GM21528 (cell line): ENCODE results near the gene DDX51.
"Not testable (repeated sequence)": the region's sequence is repeated elsewhere in the genome, so short reads cannot be mapped to it uniquely, and the experiment has no call there.

Experiments used
- ATAC-seq: cut with Tn5 transposase; IDR thresholded peaks from one replicate; pipeline ENCODE4 v1.9.1; 2021; ENCODE audit warnings: mild to moderate bottlenecking, moderate library complexity; ENCODE audit not compliant: unreplicated experiment, low FRiP score

Gene DDX51

GRCh38 chr12:132156573-132157325 lies 12.6 kb upstream of the DDX51 start:
- no peak for ATAC-seq

- no peak for ATAC-seq
Measured at GRCh38 chr12:132155771-132156572, 11.9 kb upstream of the DDX51 start.

DNA sequence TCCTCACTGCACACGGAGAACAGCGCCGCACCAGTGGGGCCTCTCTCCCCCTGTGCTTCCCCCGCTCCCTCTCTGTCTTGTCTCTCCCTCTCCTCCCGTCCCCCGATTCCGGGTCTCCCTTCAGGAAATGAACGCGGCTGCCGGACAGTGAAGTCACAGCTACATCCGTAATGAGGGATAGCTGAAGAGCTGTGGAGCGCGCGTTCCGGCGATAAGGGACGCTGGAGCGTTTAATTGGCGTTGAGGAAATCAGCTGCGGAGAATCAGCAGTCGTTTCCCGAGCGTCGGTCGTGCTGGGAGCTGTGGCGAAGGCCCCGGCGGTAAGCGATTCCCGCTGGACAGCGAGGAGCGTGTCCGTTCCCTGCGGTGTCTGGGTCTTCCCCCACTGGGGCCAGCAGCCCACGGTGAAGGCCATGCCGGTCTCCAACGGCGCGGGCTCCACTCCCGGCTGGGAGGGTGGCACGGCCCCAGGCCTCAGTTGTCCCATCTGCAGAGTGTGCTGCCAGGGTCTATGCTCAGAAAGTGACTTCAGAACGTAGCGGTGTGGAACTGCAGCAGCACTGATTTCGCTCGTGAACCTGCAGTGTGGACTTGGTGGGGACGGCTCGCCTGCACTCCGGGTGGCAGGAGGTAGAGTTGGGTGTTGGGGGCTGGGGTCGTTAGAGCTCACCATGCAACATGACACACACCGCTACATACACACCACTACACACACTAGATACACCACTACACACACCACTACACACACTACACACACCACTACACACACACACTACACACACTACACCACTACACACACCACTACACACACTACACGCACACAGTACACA lies 11.0 kb upstream of the DDX51 start:
- ATAC-seq = no peak

GRCh38 chr12:132154341-132154761 lies 10.2 kb upstream of the DDX51 start:
- ATAC-seq = peak; percentile 9

- peak; percentile 71 for ATAC-seq
Measured at GRCh38 chr12:132153501-132154340, 9.6 kb upstream of the DDX51 start.

GRCh38 chr12:132152953-132153352 lies 8.8 kb upstream of the DDX51 start:
- ATAC-seq = no peak

DNA sequence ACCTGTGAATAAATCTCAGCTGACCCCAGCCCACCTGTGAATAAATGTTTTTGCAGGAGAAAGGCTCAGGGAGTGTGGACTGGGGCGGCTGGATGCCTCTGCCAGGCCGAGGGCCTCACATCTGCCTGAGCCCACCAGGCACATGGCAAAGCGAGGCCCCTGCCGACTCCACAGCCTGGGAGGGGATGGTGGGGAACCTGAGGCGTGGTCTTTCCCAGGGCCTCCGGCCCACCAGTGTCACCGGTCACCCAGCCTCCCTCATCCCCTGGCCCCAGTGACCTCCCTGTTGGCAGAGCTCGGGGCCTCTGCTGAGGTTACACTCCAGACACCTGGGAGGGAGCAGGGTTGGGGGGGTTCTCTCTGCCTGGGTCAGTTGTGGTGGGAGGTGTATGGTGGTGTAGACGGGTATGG lies 8.3 kb upstream of the DDX51 start:
- no peak for ATAC-seq

DNA sequence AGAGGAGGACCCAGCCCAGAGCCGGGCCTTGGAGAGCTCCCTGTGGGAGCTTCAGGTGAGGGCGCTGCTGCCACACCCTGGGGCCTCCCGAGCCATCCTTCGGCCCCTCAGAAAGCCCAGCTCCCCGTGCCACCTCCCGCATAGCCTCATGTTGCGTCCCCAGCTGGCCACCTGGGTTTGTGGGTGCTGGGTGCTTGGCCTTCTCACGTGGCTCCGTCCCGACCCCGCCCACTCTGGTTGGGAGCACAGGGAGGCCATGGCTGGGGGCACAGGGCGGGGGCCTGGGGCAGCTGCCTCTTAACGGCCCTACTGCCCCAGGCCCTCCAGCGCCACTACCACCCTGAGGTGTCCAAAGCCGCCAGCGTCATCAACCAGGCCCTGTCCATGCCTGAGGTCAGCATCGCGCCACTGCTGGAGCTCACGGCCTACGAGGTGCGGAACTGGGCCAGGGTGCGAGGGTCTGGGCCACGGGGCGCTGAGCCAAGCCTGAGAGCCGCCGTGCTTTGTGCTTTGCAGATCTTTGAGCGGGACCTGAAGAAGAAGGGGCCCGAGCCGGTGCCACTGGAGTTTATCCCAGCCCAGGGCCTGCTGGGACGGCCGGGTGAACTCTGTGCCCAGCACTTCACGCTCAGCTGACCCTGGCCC lies 7.8 kb upstream of the DDX51 start:
- ATAC-seq = no peak

- ATAC-seq = no peak
Measured at GRCh38 chr12:132151145-132151765, 7.1 kb upstream of the DDX51 start.

- ATAC-seq = no peak
Measured at GRCh38 chr12:132150780-132151144, 6.6 kb upstream of the DDX51 start.

GRCh38 chr12:132149526-132149925 lies 5.4 kb upstream of the DDX51 start:
- not testable (repeated sequence) for ATAC-seq

DNA sequence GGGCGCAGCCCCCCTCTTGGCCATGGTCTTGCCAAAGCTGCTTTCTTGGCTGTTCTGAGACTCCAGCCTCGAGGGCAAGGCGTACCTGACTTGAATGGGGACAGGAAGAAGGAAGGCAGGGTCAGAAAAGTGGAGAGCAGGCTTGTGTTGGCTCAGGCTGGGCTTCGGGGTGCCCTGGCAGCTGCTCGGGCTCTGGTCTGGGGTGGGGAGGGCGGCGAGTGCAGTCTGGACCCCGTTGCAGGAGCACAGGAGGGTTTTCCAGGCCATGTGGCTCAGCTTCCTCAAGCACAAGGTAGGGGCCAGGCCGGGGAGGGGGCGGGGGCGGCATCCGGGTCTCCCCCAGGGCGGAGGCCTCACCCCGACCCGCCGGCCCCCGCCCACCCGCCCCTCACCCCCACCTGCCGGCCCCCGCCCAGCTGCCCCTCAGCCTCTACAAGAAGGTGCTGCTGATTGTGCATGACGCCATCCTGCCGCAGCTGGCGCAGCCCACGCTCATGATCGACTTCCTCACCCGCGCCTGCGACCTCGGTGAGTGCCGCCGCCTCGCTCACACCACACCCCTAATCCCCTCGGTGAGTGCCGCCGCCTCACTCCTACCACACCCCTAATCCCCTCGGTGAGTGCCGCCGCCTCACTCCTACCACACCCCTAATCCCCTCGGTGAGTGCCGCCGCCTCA lies 4.4 kb upstream of the DDX51 start:
- ATAC-seq = no peak

GRCh38 chr12:132147423-132148367 lies 3.6 kb upstream of the DDX51 start:
- ATAC-seq = no peak

DNA sequence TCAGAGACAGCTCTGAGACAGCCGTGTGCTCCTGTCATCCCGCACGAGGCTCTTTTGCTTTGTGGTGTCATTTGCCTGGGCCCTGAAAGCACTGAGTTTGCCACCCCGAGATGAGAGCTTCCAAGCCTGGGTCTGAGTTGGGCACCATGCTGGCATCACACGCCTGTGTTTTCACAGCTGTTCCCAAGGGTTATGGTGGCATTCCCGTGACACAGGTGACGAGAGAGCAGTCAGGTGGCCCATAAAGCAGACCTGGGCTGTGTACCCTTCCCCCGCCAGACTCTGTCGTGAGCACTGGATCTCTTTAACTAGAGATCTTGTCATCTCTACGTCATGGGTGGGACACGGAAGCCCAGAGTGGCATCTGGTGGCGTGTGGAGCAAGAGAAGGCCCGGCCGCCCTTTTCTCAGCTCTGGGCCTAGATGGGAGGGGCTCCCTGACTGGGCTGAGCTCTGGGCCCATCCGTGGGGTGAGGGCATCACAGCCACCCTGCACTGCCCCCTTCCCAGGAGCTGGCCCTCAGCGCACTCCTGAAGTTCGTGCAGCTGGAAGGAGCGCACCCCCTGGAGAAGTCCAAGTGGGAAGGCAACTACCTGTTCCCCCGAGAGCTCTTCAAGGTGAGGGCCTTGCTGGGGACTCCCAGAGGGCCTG lies 2.8 kb upstream of the DDX51 start:
- no peak for ATAC-seq

DNA sequence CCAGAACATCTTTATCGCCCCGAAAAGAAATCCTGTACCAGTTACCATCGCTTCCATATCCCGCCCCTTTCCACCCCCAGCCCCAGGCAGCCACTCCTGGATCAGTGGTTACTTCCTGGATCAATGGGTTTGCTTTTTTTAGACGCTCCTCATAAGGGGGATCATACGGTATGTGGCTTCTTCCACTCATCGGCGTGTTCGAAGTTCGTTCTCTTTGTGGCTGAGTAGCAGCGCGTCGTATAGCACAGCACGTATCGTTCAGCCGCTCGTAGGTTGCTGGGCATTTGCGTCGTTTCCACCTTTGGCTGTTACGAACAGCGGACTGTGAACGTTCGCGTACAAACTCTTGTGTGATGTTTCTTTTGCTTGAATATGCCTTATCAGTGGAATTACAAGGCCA lies 2.0 kb upstream of the DDX51 start:
- no peak for ATAC-seq

DNA sequence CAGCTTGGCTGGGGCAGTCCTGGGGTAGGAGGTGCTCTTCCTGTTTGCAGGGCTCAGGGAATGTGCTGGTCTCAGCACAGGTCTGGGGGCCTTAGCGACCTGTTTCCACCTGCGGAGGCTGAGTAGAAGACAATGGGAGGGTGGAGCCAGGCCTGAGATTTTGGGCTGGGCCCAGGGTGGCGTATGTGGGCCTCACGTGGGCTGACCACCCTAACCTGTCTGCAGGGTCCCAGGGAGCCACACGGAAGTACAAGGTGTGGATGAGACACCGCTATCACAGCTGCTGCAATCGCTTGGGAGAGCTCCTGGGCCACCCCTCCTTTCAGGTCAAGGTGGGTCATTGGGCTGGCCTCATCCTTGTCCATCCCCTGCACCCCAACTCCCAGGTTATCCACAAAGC lies 1.2 kb upstream of the DDX51 start:
- no peak for ATAC-seq

GRCh38 chr12:132144810-132145168 lies 670 bp upstream of the DDX51 start:
- ATAC-seq = no peak
